H1 (cell line): ENCODE results near the gene SERPINB6. TPM values are rescaled to one million over a fixed set of nuclear protein-coding genes. Genes with fewer than 3 reads are reported as not detected.

ENCODE experiments used
- CHD1 ChIP-seq: IDR thresholded peaks from 2 replicates; pipeline ENCODE4 v1.6.1; 2012; ENCODE audit warnings: low read depth, low read length, improper control_type of control experiment
- EZH2 ChIP-seq: fragments of 200-600 bp; sonication (generic); IDR thresholded peaks from 2 replicates; pipeline ENCODE4 v1.7.1; 2012; ENCODE audit warnings: low read depth, mild to moderate bottlenecking, moderate library complexity, low read length, inconsistent platforms; ENCODE audit not compliant: severe bottlenecking
- TAF1 ChIP-seq: IDR thresholded peaks from 2 replicates; pipeline ENCODE4 v1.6.1; 2011; ENCODE audit warnings: mild to moderate bottlenecking, low read depth, low read length
- polyA plus RNA-seq, 7 experiments: library from polyadenylated mRNA; depleted of rRNA in 3 of 7; stranded (reverse) in 5 of 7; unstranded in 2 of 7; fragments of >200 nt in 5 of 7; fragments of 200-250 nt in 2 of 7; gene quantifications; 1 replicate in 5 of 7; 2 replicates in 1 of 7; 4 replicates in 1 of 7; pipeline versions ENCODE4 v1.2.1 to v1.2.3, GENCODE V29; 2011 to 2013; ENCODE audit warnings: missing spikeins in 2 of 7, mixed read lengths in 2 of 7
- total RNA-seq: library from RNA; stranded (reverse); fragmentation: NEBNext Ultra II Directional; extraction: Animal tissue kit (Norgen Biotek cat#: 25700); gene quantifications from 2 replicates; pipeline ENCODE4 v1.2.1, GENCODE V29; 2021

Gene SERPINB6
- total and polyA plus RNA-seq, 2 of the 8 experiments (the other 6 are each of a cell fraction or from before 2014, with no cell fraction given), result 27.2 to 29.4 TPM

- TF ChIP-seq EZH2 (no peak), TAF1 (no peak), CHD1 (no peak)
- TF ChIP-seq, all 59 proteins: peak for 0
These were observed 21.1 kb upstream of the SERPINB6 start (continued) for GRCh38 chr6:2992330-2992979.
